Stimulated activated CD4-positive, alpha-beta T cell treated with anti-CD3 and anti-CD28 coated beads, Interleukin-15, amount 100 ng/mL, for 1 hour (primary cell): ENCODE data around the gene ZNF74.
"Not testable (repeated sequence)": the region's sequence is repeated elsewhere in the genome, so short reads cannot be mapped to it uniquely, and the experiment has no call there.

Experiments used
- DNase-seq, 2 donors: peaks; one replicate each; pipeline ENCODE4 v3.0.0-alpha.2; 2020; ENCODE audit warnings: low read depth in 1 of 2, low spot score in 1 of 2

ZNF74 gene

GRCh38 chr22:20399866-20400605, 6.1 kb downstream of the ZNF74 start:
- no peak for DNase-seq

GRCh38 chr22:20400606-20401375, 6.8 kb downstream of the ZNF74 start:
- DNase-seq = no peak

- no peak for DNase-seq
Measured at GRCh38 chr22:20401376-20402014, 7.5 kb downstream of the ZNF74 start.

- no peak for DNase-seq
Measured at GRCh38 chr22:20402960-20403778, 9.2 kb downstream of the ZNF74 start.

- no peak for DNase-seq
Measured at GRCh38 chr22:20403779-20404140, 9.8 kb downstream of the ZNF74 start.

GRCh38 chr22:20404881-20405280, 10.9 kb downstream of the ZNF74 start:
- no peak for DNase-seq

GRCh38 chr22:20405291-20405930, 11.5 kb downstream of the ZNF74 start:
- DNase-seq = no peak

GRCh38 chr22:20405931-20406685, 12.2 kb downstream of the ZNF74 start:
- DNase-seq = no peak

GRCh38 chr22:20406686-20407408, 12.9 kb downstream of the ZNF74 start:
- no peak for DNase-seq

- DNase-seq = no peak
Measured at GRCh38 chr22:20407829-20408228, 13.9 kb downstream of the ZNF74 start.

GRCh38 chr22:20408891-20409290, 14.9 kb downstream of the ZNF74 start:
- DNase-seq = no peak

GRCh38 chr22:20409385-20409784, 15.4 kb downstream of the ZNF74 start:
- DNase-seq = not testable (repeated sequence)

GRCh38 chr22:20412474-20413216, 18.7 kb downstream of the ZNF74 start:
- no peak for DNase-seq

GRCh38 chr22:20413217-20414058, 19.5 kb downstream of the ZNF74 start:
- no peak for DNase-seq

GRCh38 chr22:20414059-20414440, 20.1 kb downstream of the ZNF74 start:
- no peak for DNase-seq

- DNase-seq = no peak
Measured at GRCh38 chr22:20414450-20414849, 20.5 kb downstream of the ZNF74 start.

- not testable (repeated sequence) for DNase-seq
Measured at GRCh38 chr22:20415241-20415640, 21.3 kb downstream of the ZNF74 start.

- DNase-seq = not testable (repeated sequence)
Measured at GRCh38 chr22:20415699-20416098, 21.7 kb downstream of the ZNF74 start.
